T-cell (primary cell): ENCODE measurements around the gene MAN1A1. TPM values are rescaled to one million over a fixed set of nuclear protein-coding genes. Genes with fewer than 3 reads are reported as not detected.

Experiments used
- ATAC-seq, 4 experiments: fragments of 200-7000 bp in 3 of 4; fragments of 150-1000 bp in 1 of 4; cut with Tn5 transposase; replicated peaks in 1 of 4; 1 replicate in 3 of 4; 2 replicates in 1 of 4; pipeline ENCODE4 v1.10.0; 2021; ENCODE audit warnings: moderate library complexity in 3 of 4, mild to moderate bottlenecking in 2 of 4, moderate number of reproducible peaks in 1 of 4
- CTCF ChIA-PET, 2 donors: fragments of 300-600 bp; sonication (Branson Sonifier 250); formaldehyde crosslinking; loops; one replicate each; lab custom pipeline; 2022; ENCODE audit warnings: antibody characterized with exemption in 2 of 2; lab: Charles Lee
- POLR2A ChIA-PET, 2 donors: fragments of 300-600 bp; sonication (Branson Sonifier 250); formaldehyde crosslinking; loops; one replicate each; lab custom pipeline; 2022; ENCODE audit warnings: antibody characterized with exemption in 2 of 2; lab: Charles Lee
- DNase-seq, 35 experiments: peaks; one replicate each; pipeline versions ENCODE4 v3.0.0 to v3.0.0-alpha.2; 2013 to 2023
- H3K27ac ChIP-seq: one replicate; pipeline ENCODE4 v1.5.1; 2013; ENCODE audit warnings: low read length
- H3K27me3 ChIP-seq, 2 experiments: replicated peaks in 1 of 2; 1 replicate in 1 of 2; 2 replicates in 1 of 2; pipeline versions ENCODE4 v1.6.1 to v1.7.0; 2013; ENCODE audit warnings: low read length in 1 of 2, mixed read lengths in 1 of 2; ENCODE audit not compliant: control insufficient read depth in 2 of 2, insufficient read depth in 2 of 2; ENCODE audit errors: extremely low read depth in 1 of 2
- H3K36me3 ChIP-seq, 2 donors: 1 replicate in 1 of 2; 2 replicates in 1 of 2; pipeline versions ENCODE4 v1.6.1 to v1.7.0; 2013; ENCODE audit warnings: low read length in 1 of 2; ENCODE audit not compliant: control insufficient read depth in 2 of 2, insufficient read depth in 1 of 2; ENCODE audit errors: extremely low read depth in 1 of 2
- H3K4me1 ChIP-seq, 2 experiments: 1 replicate in 1 of 2; 2 replicates in 1 of 2; pipeline versions ENCODE4 v1.6.1 to v1.7.0; 2013; ENCODE audit warnings: low read length in 2 of 2, mixed read lengths in 1 of 2; ENCODE audit not compliant: insufficient read depth in 2 of 2, control insufficient read depth in 1 of 2; ENCODE audit errors: extremely low read depth in 1 of 2
- H3K4me3 ChIP-seq, 2 donors: 1 replicate in 1 of 2; 2 replicates in 1 of 2; pipeline versions ENCODE4 v1.5.1 to v1.7.0; 2013; ENCODE audit warnings: mild to moderate bottlenecking in 2 of 2, low read length in 1 of 2, moderate library complexity in 1 of 2; ENCODE audit not compliant: control insufficient read depth in 1 of 2; ENCODE audit errors: extremely low read depth in 1 of 2
- H3K9me3 ChIP-seq: 2 replicates; pipeline ENCODE4 v1.7.0; 2013
- H3K27ac Mint-ChIP-seq, 2 donors: one replicate each; pipeline ENCODE4 v1.8.0; 2020 to 2021; ENCODE audit warnings: mild to moderate bottlenecking in 2 of 2, mixed read lengths in 2 of 2
- H3K27me3 Mint-ChIP-seq, 2 donors: one replicate each; pipeline ENCODE4 v1.8.0; 2021 to 2022; ENCODE audit warnings: mixed read lengths in 2 of 2
- H3K36me3 Mint-ChIP-seq: one replicate; pipeline ENCODE4 v1.8.0; 2021; ENCODE audit warnings: mixed read lengths
- H3K4me1 Mint-ChIP-seq, 3 donors: one replicate each; pipeline ENCODE4 v1.8.0; 2020 to 2022; ENCODE audit warnings: mixed read lengths in 3 of 3, mild to moderate bottlenecking in 1 of 3
- H3K4me3 Mint-ChIP-seq, 3 donors: one replicate each; pipeline ENCODE4 v1.8.0; 2020 to 2022; ENCODE audit warnings: mild to moderate bottlenecking in 3 of 3, mixed read lengths in 3 of 3, moderate library complexity in 3 of 3
- H3K9me3 Mint-ChIP-seq, 3 donors: one replicate each; pipeline ENCODE4 v1.8.0; 2020 to 2022; ENCODE audit warnings: mixed read lengths in 3 of 3
- WGBS: methylation state at CpG from one replicate; pipeline ENCODE4 v1.1.5; 2013; ENCODE audit warnings: missing lambda C conversion rate; ENCODE audit not compliant: insufficient coverage; 5-methylcytosine and 5-hydroxymethylcytosine counted together
- total RNA-seq, 35 experiments: library from RNA in 6 of 35; stranded (reverse) in 6 of 35; fragments of 120-200 nt in 1 of 35; gene quantifications; one replicate each; pipeline versions ENCODE4 v1.2.1 to v1.2.4 and lab custom pipeline; 2013 to 2026

The MAN1A1 gene
- total RNA-seq, 5 donors from 2014 or later (not counting 1 experiment from before 2014, with no cell fraction given): 9.4 to 13.6 (median 12.3) TPM

DNA sequence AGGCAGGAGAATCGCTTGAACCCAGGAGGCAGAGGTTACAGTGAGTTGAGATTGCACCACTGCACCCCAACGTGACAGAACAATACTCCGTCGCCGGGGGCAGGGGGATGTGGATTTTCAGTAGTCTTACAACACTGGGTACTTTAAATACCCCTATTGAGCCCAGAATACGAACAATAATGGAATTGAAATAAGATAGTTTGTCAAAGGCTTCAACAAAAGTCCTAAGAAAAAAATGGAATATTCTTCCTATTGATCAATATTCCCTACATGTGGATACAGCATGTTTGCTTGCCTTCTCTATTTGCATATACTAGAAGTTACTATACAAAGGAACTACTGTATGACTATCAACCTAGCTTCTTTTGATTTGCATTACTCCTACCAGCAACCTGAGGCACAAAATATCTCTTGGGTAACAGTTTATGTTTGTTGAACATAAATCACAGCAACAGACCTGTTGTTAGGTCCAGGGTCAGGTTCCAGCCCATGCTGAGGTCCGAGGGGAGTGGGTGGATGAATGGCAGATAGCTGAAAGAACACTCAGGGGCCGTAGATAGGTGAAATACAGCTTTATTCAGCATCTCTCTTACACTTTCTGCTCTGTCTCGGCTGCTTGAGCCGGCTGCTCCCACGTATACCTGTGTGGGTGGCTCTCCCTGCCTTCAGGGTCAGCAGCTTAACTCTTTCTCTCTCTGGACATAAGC lies 23.8 kb downstream of the MAN1A1 start:
- no peak for DNase-seq
- H3K4me3 Mint-ChIP-seq: no peak overlapping the region
- 92% methylated on average over 3 of the region's 11 CpGs for WGBS
- H3K9me3 Mint-ChIP-seq: no peaks in the 10 kb centered on the region
- Histone ChIP-seq H3K4me1 (peaks cover 11 to 14% of the 10 kb centered on the region in 2 experiments), H3K9me3 (no peaks in the 10 kb centered on the region), H3K27ac (no peak overlapping the region), H3K27me3 (no peaks in the 10 kb centered on the region), H3K4me3 (no peak overlapping the region), H3K36me3 (no peaks in the 10 kb centered on the region)
- no peak for ATAC-seq
- peaks cover 3% of the 10 kb centered on the region for H3K36me3 Mint-ChIP-seq
- H3K27me3 Mint-ChIP-seq: no peaks in the 10 kb centered on the region
- peaks cover 18 to 33% (median 24%) of the 10 kb centered on the region in 3 donors for H3K4me1 Mint-ChIP-seq
- CTCF ChIA-PET: interaction anchor here (0.5 to 1.0 kb wide), 2 partner anchors 9 to 12 kb away, joined by 3 to 4 read pairs; no protein-coding TSS in a partner anchor
- POLR2A ChIA-PET: interaction anchor here in 1 of 2 donors (0.5 kb wide), 1 partner anchor 89 kb away, joined by 3 read pairs; no protein-coding TSS in a partner anchor
- H3K27ac Mint-ChIP-seq: no peak overlapping the region

GRCh38 chr6:119324718-119325117 lies 24.8 kb downstream of the MAN1A1 start:
- Mint-ChIP-seq H3K27ac (no peak overlapping the region), H3K27me3 (no peaks in the 10 kb centered on the region), H3K4me1 (peaks cover 18 to 27% (median 24%) of the 10 kb centered on the region in 3 donors), H3K9me3 (no peaks in the 10 kb centered on the region), H3K4me3 (no peak overlapping the region), H3K36me3 (peaks cover 3% of the 10 kb centered on the region)
- no peaks in the 10 kb centered on the region for H3K9me3 ChIP-seq
- H3K27ac ChIP-seq: no peak overlapping the region
- no peaks in the 10 kb centered on the region for H3K36me3 ChIP-seq
- no peak overlapping the region for H3K4me3 ChIP-seq
- no peaks in the 10 kb centered on the region for H3K27me3 ChIP-seq
- ATAC-seq (no peak), DNase-seq (no peak)
- ChIA-PET CTCF (interaction anchor here in 1 of 2 donors (0.6 kb wide), 1 partner anchor 11 kb away, joined by 4 read pairs; no protein-coding TSS in a partner anchor), POLR2A (no interaction called here)
- H3K4me1 ChIP-seq: peaks cover 11 to 14% of the 10 kb centered on the region in 2 experiments
- no CpG with 5 or more reads among the region's 2 CpGs for WGBS

DNA sequence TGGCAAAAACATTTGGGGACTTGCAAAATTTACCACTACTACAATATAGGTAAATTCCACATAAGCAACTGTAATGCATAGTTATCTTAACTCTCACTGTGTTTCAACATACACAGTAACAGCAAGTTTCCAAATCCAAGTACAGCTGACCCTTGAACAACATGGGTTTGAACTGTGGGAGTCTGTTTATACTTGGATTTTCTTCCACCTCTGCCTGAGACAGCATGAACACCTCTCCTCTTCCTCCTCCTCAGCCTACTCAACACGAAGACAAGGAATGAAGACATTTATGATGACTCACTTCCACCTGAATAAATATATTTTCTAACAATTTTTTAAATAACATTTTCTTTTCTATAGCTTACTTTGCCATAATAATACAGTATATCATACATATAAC lies 25.6 kb downstream of the MAN1A1 start:
- Histone ChIP-seq H3K9me3 (no peaks in the 10 kb centered on the region), H3K27me3 (no peaks in the 10 kb centered on the region), H3K27ac (no peak overlapping the region), H3K4me3 (no peak overlapping the region), H3K36me3 (no peaks in the 10 kb centered on the region), H3K4me1 (peaks cover 11 to 14% of the 10 kb centered on the region in 2 experiments)
- peaks cover 4% of the 10 kb centered on the region for H3K36me3 Mint-ChIP-seq
- no peaks in the 10 kb centered on the region for H3K9me3 Mint-ChIP-seq
- H3K4me1 Mint-ChIP-seq: peaks cover 18 to 26% (median 24%) of the 10 kb centered on the region in 3 donors
- no peak overlapping the region for H3K27ac Mint-ChIP-seq
- CTCF ChIA-PET: interaction anchor here in 1 of 2 donors (0.6 kb wide), 1 partner anchor 10 kb away, joined by 4 read pairs; no protein-coding TSS in a partner anchor
- no peak overlapping the region for H3K4me3 Mint-ChIP-seq
- no CpG with 5 or more reads among the region's 1 CpG for WGBS
- POLR2A ChIA-PET: interaction anchor here in 1 of 2 donors (1.5 kb wide), 1 partner anchor 10 kb away, joined by 8 read pairs; no protein-coding TSS in a partner anchor
- DNase-seq (no peak), ATAC-seq (no peak)
- no peaks in the 10 kb centered on the region for H3K27me3 Mint-ChIP-seq

DNA sequence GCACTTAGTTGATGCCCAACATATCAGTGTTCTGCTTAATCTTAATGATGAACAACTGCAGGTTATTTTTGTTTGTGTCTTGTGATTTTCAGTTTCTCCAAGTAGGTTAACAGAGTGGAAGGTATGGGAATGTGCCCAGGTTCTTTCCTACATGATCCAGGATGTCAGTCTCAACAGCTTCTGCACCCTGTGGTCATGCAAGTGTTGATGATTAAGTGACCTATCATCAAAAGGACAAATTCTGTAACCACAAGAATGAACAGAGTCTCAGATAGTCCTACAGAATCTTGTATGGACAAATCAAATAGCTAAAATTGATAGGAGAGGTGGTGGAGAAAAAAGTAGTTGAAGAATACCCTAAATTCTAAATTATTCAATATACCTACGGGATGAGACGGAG lies 26.1 kb downstream of the MAN1A1 start:
- Histone ChIP-seq H3K27me3 (no peaks in the 10 kb centered on the region), H3K27ac (no peak overlapping the region), H3K36me3 (no peaks in the 10 kb centered on the region), H3K4me3 (no peak overlapping the region), H3K4me1 (peaks cover 11 to 14% of the 10 kb centered on the region in 2 experiments), H3K9me3 (no peaks in the 10 kb centered on the region)
- Mint-ChIP-seq H3K27me3 (no peaks in the 10 kb centered on the region), H3K4me3 (no peak overlapping the region), H3K9me3 (no peaks in the 10 kb centered on the region), H3K36me3 (peaks cover 6% of the 10 kb centered on the region), H3K4me1 (peaks cover 18 to 25% (median 23%) of the 10 kb centered on the region in 3 donors), H3K27ac (no peak overlapping the region)
- WGBS: no CpG with 5 or more reads among the region's 2 CpGs
- CTCF ChIA-PET: interaction anchor here in 1 of 2 donors (1.4 kb wide), 1 partner anchor 9 kb away, joined by 7 read pairs; no protein-coding TSS in a partner anchor
- ATAC-seq (no peak), DNase-seq (no peak)
- POLR2A ChIA-PET: interaction anchor here in 1 of 2 donors (1.5 kb wide), 1 partner anchor 9 kb away, joined by 8 read pairs; no protein-coding TSS in a partner anchor

DNA sequence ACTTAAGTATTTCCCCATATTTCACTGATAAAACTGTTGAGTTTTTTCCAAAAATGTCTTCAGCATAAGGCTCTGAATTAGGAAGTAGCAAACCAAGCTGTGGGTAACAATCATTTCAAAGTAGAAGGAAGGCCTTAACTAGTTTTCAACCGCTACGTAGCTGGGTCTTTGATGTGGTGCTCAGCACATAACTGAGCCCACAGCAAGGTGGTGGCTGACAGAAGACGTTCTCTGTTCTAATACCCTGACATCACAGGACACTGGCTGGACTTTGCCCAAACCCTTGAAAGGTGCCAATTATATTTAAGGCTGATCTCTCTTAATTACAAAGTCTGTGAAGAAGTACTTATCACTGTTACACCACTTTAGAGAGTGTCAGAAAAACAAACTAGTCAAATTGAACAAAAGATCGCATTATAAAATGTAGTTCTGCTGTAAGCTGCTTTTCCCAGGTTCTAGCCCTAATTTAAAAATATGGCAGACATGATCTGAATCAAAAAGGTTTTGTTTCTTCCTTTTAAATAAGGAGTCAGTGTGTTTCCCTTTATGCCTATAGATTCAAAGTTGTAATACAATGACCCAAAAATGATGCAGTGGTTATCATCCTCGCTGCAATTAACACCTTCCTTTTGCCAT lies 26.7 kb downstream of the MAN1A1 start:
- Histone ChIP-seq H3K27ac (peak overlapping the region; percentile 30), H3K27me3 (no peaks in the 10 kb centered on the region), H3K4me1 (peaks cover 11 to 14% of the 10 kb centered on the region in 2 experiments), H3K36me3 (no peaks in the 10 kb centered on the region), H3K4me3 (no peak overlapping the region), H3K9me3 (no peaks in the 10 kb centered on the region)
- peaks cover 18 to 21% (median 19%) of the 10 kb centered on the region in 3 donors for H3K4me1 Mint-ChIP-seq
- peak overlapping the region in 1 of 3 donors; percentile 41 for H3K4me3 Mint-ChIP-seq
- POLR2A ChIA-PET: interaction anchor here in 1 of 2 donors (1.5 kb wide), 1 partner anchor 9 kb away, joined by 8 read pairs; no protein-coding TSS in a partner anchor
- peak overlapping the region; percentile 64 to 69 for H3K27ac Mint-ChIP-seq
- H3K36me3 Mint-ChIP-seq: peaks cover 6% of the 10 kb centered on the region
- no peaks in the 10 kb centered on the region for H3K27me3 Mint-ChIP-seq
- DNase-seq: peak in 33 of 35 experiments; percentile 19 to 77 (median 49)
- ATAC-seq: peak; percentile 87 to 100 (median 97)
- WGBS: 10% methylated on average over 2 of the region's 5 CpGs
- H3K9me3 Mint-ChIP-seq: no peaks in the 10 kb centered on the region
- CTCF ChIA-PET: interaction anchor here in 1 of 2 donors (0.5 to 1.8 kb wide), 5 partner anchors 9 to 551 kb away, joined by 3 to 7 read pairs (median 4); no protein-coding TSS in a partner anchor

- DNase-seq (no peak), ATAC-seq (no peak)
- Histone ChIP-seq H3K36me3 (no peaks in the 10 kb centered on the region), H3K27me3 (no peaks in the 10 kb centered on the region), H3K27ac (no peak overlapping the region), H3K4me3 (no peak overlapping the region), H3K9me3 (no peaks in the 10 kb centered on the region), H3K4me1 (peaks cover 11 to 14% of the 10 kb centered on the region in 2 experiments)
- CTCF ChIA-PET: interaction anchor here in 1 of 2 donors (0.5 to 1.8 kb wide), 5 partner anchors 8 to 550 kb away, joined by 3 to 7 read pairs (median 4); no protein-coding TSS in a partner anchor
- Mint-ChIP-seq H3K4me3 (no peak overlapping the region), H3K27ac (no peak overlapping the region), H3K9me3 (no peaks in the 10 kb centered on the region), H3K27me3 (no peaks in the 10 kb centered on the region), H3K4me1 (peaks cover 18 to 25% (median 19%) of the 10 kb centered on the region in 3 donors), H3K36me3 (peaks cover 6% of the 10 kb centered on the region)
- POLR2A ChIA-PET: interaction anchor here in 1 of 2 donors (0.6 kb wide), 1 partner anchor 25 kb away, joined by 3 read pairs; no protein-coding TSS in a partner anchor
- 92% methylated on average over 2 of the region's 2 CpGs for WGBS
Measured at GRCh38 chr6:119322034-119322433, 27.5 kb downstream of the MAN1A1 start.
